GM12878 (cell line): ENCODE measurements around the gene LIM2. TPM values are rescaled to one million over a fixed set of nuclear protein-coding genes. Genes with fewer than 3 reads are reported as not detected.

Experiments used
- BHLHE40 ChIP-seq, 2 experiments: fragments of 450-650 bp in 1 of 2; IDR thresholded peaks; 2 replicates each; pipeline ENCODE4 v1.6.1; 2011 to 2017; ENCODE audit warnings: low read depth in 2 of 2, borderline replicate concordance in 1 of 2, improper control_type of control experiment in 1 of 2, low read length in 1 of 2, mild to moderate bottlenecking in 1 of 2
- EED ChIP-seq: sonication (generic); IDR thresholded peaks from 2 replicates; pipeline ENCODE4 v1.6.1; 2016; ENCODE audit warnings: antibody characterized with exemption, low read depth
- ESRRA ChIP-seq: IDR thresholded peaks from 2 replicates; pipeline ENCODE4 v1.6.1; 2012; ENCODE audit warnings: mild to moderate bottlenecking, low read length, improper control_type of control experiment
- FOS ChIP-seq: IDR thresholded peaks from 3 replicates; pipeline ENCODE4 v1.6.1; 2011; ENCODE audit warnings: borderline replicate concordance; ENCODE audit not compliant: insufficient read length; ENCODE audit errors: extremely low read depth
- HDGF ChIP-seq: fragments of 450-650 bp; IDR thresholded peaks from 2 replicates; pipeline ENCODE4 v1.6.1; 2016; ENCODE audit warnings: antibody characterized with exemption
- IKZF2 ChIP-seq, 2 experiments: fragments of 450-650 bp; IDR thresholded peaks; 2 replicates each; pipeline ENCODE4 v1.6.1; 2017; ENCODE audit warnings: mild to moderate bottlenecking in 2 of 2, moderate library complexity in 2 of 2
- MTA3 ChIP-seq: IDR thresholded peaks from 2 replicates; pipeline ENCODE4 v1.6.1; 2012; ENCODE audit warnings: low read length, inconsistent platforms, borderline replicate concordance
- PML ChIP-seq: IDR thresholded peaks from 2 replicates; pipeline ENCODE4 v1.6.1; 2012; ENCODE audit warnings: low read length, inconsistent platforms
- RBBP5 ChIP-seq: fragments of 200-600 bp; sonication (generic); conservative IDR thresholded peaks from 2 replicates; pipeline ENCODE4 v1.6.1; 2016
- SMAD5 ChIP-seq: IDR thresholded peaks from 2 replicates; pipeline ENCODE4 v1.6.1; 2016; ENCODE audit warnings: antibody characterized with exemption, low read depth
- STAT1 ChIP-seq: fragments of 450-650 bp; conservative IDR thresholded peaks from 2 replicates; pipeline ENCODE4 v1.6.1; 2014; ENCODE audit warnings: antibody characterized with exemption, mild to moderate bottlenecking
- STAT3 ChIP-seq: IDR thresholded peaks from 2 replicates; pipeline ENCODE4 v1.6.1; 2011; ENCODE audit warnings: low read depth, low read length, improper control_type of control experiment
- SUPT20H ChIP-seq: IDR thresholded peaks from 2 replicates; pipeline ENCODE4 v1.6.1; 2011; ENCODE audit warnings: low read depth, mild to moderate bottlenecking, low read length, moderate library complexity, borderline replicate concordance; ENCODE audit not compliant: control insufficient read depth
- SUZ12 ChIP-seq: fragments of 200-600 bp; sonication (generic); IDR thresholded peaks from one replicate; pipeline ENCODE4 v1.6.1; 2018; ENCODE audit warnings: antibody characterized with exemption, mild to moderate bottlenecking; ENCODE audit not compliant: unreplicated experiment
- WRNIP1 ChIP-seq: IDR thresholded peaks from 2 replicates; pipeline ENCODE4 v1.6.1; 2011; ENCODE audit warnings: low read depth, low read length, improper control_type of control experiment, borderline replicate concordance
- ZNF274 ChIP-seq: IDR thresholded peaks from one replicate; pipeline ENCODE4 v1.8.0; 2011; ENCODE audit not compliant: insufficient read length, insufficient read depth
- ZNF622 ChIP-seq: fragments of 450-650 bp; IDR thresholded peaks from 2 replicates; pipeline ENCODE4 v1.6.1; 2017; ENCODE audit warnings: mild to moderate bottlenecking, inconsistent platforms
- polyA plus RNA-seq, 11 experiments: library from polyadenylated mRNA; depleted of rRNA in 4 of 11; unstranded in 6 of 11; stranded (reverse) in 5 of 11; fragments of >200 nt; fragmentation: Nextera tagmentation in 4 of 11; fragmentation: Illumina TruSeq in 1 of 11; extraction: Ambion mirVana in 4 of 11; extraction: Trizol in 1 of 11; gene quantifications; 1 replicate in 1 of 11; 2 replicates in 10 of 11; pipeline versions ENCODE4 v1.2.1 to v1.2.3, GENCODE V29; 2011 to 2016; ENCODE audit warnings: inconsistent platforms in 2 of 11, missing spikeins in 2 of 11, low read depth in 1 of 11
- total RNA-seq, 4 experiments: library from RNA; depleted of rRNA in 3 of 4; stranded (reverse); fragments of >200 nt in 3 of 4; fragmentation: Illumina TruSeq in 1 of 4; extraction: Trizol in 1 of 4; gene quantifications; 2 replicates each; pipeline versions ENCODE4 v1.2.1 to v1.2.3, GENCODE V29; 2013 to 2021
- TF ChIP-seq, protein P1 (sequence below): IDR thresholded peaks from 2 replicates; pipeline ENCODE4 v1.6.1; 2011; ENCODE audit warnings: mild to moderate bottlenecking, low read depth, low read length, moderate library complexity; ENCODE audit not compliant: insufficient replicate concordance
- TF ChIP-seq, protein P2 (sequence below): fragments of 450-650 bp; IDR thresholded peaks from 2 replicates; pipeline ENCODE4 v1.6.1; 2017; ENCODE audit warnings: mild to moderate bottlenecking
- TF ChIP-seq, protein P3 (sequence below): fragments of 450-650 bp; IDR thresholded peaks from 2 replicates; pipeline ENCODE4 v1.6.1; 2017; ENCODE audit warnings: borderline replicate concordance
- TF ChIP-seq, protein P4 (sequence below): fragments of 150-350 bp; IDR thresholded peaks from 2 replicates; pipeline ENCODE4 v1.6.1; 2016; ENCODE audit warnings: low read depth, low read length
- TF ChIP-seq, protein P5 (sequence below): fragments of 450-650 bp; IDR thresholded peaks from 2 replicates; pipeline ENCODE4 v1.6.1; 2014; ENCODE audit warnings: mild to moderate bottlenecking

LIM2 gene
- total and polyA plus RNA-seq, 10 of the 15 experiments (the other 5 are each of a cell fraction or from before 2014, with no cell fraction given): not detected

DNA sequence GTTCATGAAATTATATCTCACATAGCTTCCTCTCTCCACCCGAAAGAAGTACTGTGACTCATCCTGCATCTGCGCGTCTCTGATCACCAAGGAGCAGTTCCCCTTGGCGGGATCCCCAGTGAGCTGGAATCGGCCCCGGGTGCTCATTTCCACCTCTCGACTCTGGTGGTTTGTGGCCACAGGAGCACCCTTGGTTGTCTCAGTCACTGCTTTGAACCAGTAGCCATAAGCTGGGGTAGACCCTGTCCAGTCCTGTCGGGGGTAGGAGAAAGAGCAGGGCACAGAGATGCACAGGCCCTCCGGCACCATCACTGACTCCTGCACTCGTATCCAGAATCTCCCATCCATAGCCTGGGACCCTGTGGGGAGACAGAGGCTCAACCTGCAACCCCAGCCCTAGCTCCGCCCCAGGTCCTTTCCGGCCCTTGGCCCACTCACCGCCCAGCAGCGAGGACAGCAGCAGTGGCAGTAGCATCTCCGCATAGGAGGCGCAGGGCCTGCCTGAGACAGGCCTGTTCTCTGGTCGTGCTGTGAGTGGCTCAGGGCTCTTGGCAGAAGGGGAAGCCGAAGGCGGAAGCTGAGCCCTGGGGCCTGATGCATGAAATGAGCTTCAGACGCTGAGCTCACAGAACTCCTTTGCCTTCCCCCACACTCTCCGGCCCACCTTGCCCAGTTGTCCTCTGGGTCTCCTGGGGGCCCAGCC is 29.5 kb upstream of the LIM2 start, which contains the start of gene SIGLEC10 (continued):
- TF ChIP-seq BHLHE40 (IDR thresholded peaks at IDR 0.05; ENCODE audit: borderline replicate concordance in 1 of 2, low read depth in 2 of 2, low read length in 1 of 2) (no peak), ZNF622 (no peak), IKZF2 (IDR thresholded peaks at IDR 0.05) (peak; percentile 59 to 61; a peak in 3 of 4 replicates), SUPT20H (no peak), RBBP5 (no peak), MTA3 (peak; percentile 69; the same call in 1 of the 2 replicates), STAT1 (no peak), ZNF274 (no peak), EED (peak; percentile 86), FOS (no peak), HDGF (no peak; the same call in 1 of the 2 replicates), ESRRA (no peak), PML (no peak), STAT3 (no peak), SMAD5 (no peak), SUZ12 (no peak), WRNIP1 (no peak)
- TF ChIP-seq, protein P1, sequence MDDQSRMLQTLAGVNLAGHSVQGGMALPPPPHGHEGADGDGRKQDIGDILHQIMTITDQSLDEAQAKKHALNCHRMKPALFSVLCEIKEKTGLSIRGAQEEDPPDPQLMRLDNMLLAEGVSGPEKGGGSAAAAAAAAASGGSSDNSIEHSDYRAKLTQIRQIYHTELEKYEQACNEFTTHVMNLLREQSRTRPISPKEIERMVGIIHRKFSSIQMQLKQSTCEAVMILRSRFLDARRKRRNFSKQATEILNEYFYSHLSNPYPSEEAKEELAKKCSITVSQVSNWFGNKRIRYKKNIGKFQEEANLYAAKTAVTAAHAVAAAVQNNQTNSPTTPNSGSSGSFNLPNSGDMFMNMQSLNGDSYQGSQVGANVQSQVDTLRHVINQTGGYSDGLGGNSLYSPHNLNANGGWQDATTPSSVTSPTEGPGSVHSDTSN: no peak
- TF ChIP-seq, protein P2, sequence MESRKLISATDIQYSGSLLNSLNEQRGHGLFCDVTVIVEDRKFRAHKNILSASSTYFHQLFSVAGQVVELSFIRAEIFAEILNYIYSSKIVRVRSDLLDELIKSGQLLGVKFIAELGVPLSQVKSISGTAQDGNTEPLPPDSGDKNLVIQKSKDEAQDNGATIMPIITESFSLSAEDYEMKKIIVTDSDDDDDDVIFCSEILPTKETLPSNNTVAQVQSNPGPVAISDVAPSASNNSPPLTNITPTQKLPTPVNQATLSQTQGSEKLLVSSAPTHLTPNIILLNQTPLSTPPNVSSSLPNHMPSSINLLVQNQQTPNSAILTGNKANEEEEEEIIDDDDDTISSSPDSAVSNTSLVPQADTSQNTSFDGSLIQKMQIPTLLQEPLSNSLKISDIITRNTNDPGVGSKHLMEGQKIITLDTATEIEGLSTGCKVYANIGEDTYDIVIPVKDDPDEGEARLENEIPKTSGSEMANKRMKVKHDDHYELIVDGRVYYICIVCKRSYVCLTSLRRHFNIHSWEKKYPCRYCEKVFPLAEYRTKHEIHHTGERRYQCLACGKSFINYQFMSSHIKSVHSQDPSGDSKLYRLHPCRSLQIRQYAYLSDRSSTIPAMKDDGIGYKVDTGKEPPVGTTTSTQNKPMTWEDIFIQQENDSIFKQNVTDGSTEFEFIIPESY: no peak
- TF ChIP-seq, protein P3, sequence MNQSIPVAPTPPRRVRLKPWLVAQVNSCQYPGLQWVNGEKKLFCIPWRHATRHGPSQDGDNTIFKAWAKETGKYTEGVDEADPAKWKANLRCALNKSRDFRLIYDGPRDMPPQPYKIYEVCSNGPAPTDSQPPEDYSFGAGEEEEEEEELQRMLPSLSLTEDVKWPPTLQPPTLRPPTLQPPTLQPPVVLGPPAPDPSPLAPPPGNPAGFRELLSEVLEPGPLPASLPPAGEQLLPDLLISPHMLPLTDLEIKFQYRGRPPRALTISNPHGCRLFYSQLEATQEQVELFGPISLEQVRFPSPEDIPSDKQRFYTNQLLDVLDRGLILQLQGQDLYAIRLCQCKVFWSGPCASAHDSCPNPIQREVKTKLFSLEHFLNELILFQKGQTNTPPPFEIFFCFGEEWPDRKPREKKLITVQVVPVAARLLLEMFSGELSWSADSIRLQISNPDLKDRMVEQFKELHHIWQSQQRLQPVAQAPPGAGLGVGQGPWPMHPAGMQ: no peak
- TF ChIP-seq, protein P4, sequence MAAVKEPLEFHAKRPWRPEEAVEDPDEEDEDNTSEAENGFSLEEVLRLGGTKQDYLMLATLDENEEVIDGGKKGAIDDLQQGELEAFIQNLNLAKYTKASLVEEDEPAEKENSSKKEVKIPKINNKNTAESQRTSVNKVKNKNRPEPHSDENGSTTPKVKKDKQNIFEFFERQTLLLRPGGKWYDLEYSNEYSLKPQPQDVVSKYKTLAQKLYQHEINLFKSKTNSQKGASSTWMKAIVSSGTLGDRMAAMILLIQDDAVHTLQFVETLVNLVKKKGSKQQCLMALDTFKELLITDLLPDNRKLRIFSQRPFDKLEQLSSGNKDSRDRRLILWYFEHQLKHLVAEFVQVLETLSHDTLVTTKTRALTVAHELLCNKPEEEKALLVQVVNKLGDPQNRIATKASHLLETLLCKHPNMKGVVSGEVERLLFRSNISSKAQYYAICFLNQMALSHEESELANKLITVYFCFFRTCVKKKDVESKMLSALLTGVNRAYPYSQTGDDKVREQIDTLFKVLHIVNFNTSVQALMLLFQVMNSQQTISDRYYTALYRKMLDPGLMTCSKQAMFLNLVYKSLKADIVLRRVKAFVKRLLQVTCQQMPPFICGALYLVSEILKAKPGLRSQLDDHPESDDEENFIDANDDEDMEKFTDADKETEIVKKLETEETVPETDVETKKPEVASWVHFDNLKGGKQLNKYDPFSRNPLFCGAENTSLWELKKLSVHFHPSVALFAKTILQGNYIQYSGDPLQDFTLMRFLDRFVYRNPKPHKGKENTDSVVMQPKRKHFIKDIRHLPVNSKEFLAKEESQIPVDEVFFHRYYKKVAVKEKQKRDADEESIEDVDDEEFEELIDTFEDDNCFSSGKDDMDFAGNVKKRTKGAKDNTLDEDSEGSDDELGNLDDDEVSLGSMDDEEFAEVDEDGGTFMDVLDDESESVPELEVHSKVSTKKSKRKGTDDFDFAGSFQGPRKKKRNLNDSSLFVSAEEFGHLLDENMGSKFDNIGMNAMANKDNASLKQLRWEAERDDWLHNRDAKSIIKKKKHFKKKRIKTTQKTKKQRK: no peak
- TF ChIP-seq, protein P5, sequence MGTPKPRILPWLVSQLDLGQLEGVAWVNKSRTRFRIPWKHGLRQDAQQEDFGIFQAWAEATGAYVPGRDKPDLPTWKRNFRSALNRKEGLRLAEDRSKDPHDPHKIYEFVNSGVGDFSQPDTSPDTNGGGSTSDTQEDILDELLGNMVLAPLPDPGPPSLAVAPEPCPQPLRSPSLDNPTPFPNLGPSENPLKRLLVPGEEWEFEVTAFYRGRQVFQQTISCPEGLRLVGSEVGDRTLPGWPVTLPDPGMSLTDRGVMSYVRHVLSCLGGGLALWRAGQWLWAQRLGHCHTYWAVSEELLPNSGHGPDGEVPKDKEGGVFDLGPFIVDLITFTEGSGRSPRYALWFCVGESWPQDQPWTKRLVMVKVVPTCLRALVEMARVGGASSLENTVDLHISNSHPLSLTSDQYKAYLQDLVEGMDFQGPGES: no peak
